Aortic smooth muscle cell (primary cell): ENCODE measurements around the gene TLE1. TPM values are rescaled to one million over a fixed set of nuclear protein-coding genes. Genes with fewer than 3 reads are reported as not detected.

ENCODE experiments used
- total RNA-seq: library from RNA; depleted of rRNA; stranded (reverse); fragments of >200 nt; gene quantifications from 2 replicates; pipeline ENCODE4 v1.2.3, GENCODE V29; 2014

TLE1 gene
- total RNA-seq: 24.8 and 25.0 TPM in 2 replicates

GRCh38 chr9:81689343-81690175 lies at the start of gene TLE1:
Gene TLE1 (minus strand): TSS chr9:81689547. CDS start chr9:81688240, 1,307 bp downstream.

Other genes starting within 250 kb of the TLE1 start
- not detected in 2 replicates for gene SPATA31D4, start 238.9 kb upstream of the TLE1 start, total RNA-seq